Smooth muscle cell (in vitro differentiated cells): ENCODE data around the gene GPR37L1. TPM values are rescaled to one million over a fixed set of nuclear protein-coding genes. Genes with fewer than 3 reads are reported as not detected.

Experiments used
- DNase-seq: peaks from one replicate; lab custom pipeline; 2025; ENCODE audit not compliant: unreplicated experiment; lab: John Stamatoyannopoulos, UW
- H2AFZ ChIP-seq: fragments of 200-600 bp; sonication (generic); 2 replicates; pipeline ENCODE4 v1.6.0; 2016; ENCODE audit warnings: antibody characterized with exemption, low read depth, mild to moderate bottlenecking
- H3F3A ChIP-seq: fragments of 200-600 bp; sonication (generic); 2 replicates; pipeline ENCODE4 v1.6.0; 2017; ENCODE audit warnings: antibody characterized with exemption, low read depth
- H3K27ac ChIP-seq: fragments of 200-600 bp; sonication (generic); 2 replicates; pipeline ENCODE4 v1.5.1; 2016; ENCODE audit warnings: low read depth, mild to moderate bottlenecking
- H3K27me3 ChIP-seq: fragments of 200-600 bp; sonication (generic); 2 replicates; pipeline ENCODE4 v1.6.1; 2016; ENCODE audit warnings: low read depth, mild to moderate bottlenecking
- H3K36me3 ChIP-seq: fragments of 200-600 bp; sonication (generic); 2 replicates; pipeline ENCODE4 v1.5.1; 2016; ENCODE audit warnings: low read depth
- H3K4me1 ChIP-seq: fragments of 200-600 bp; sonication (generic); 2 replicates; pipeline ENCODE4 v1.5.1; 2016; ENCODE audit warnings: low read depth
- H3K4me2 ChIP-seq: fragments of 200-600 bp; sonication (generic); 2 replicates; pipeline ENCODE4 v1.6.0; 2016; ENCODE audit warnings: mild to moderate bottlenecking
- H3K4me3 ChIP-seq: fragments of 200-600 bp; sonication (generic); 2 replicates; pipeline ENCODE4 v1.5.1; 2016; ENCODE audit warnings: mild to moderate bottlenecking
- H3K79me2 ChIP-seq: fragments of 200-600 bp; sonication (generic); 2 replicates; pipeline ENCODE4 v1.6.0; 2016; ENCODE audit warnings: low read depth, mild to moderate bottlenecking
- H3K9ac ChIP-seq: fragments of 200-600 bp; sonication (generic); 2 replicates; pipeline ENCODE4 v1.6.0; 2016; ENCODE audit warnings: low read depth
- H3K9me3 ChIP-seq: fragments of 200-600 bp; sonication (generic); replicated peaks from 2 replicates; pipeline ENCODE4 v1.5.1; 2016; ENCODE audit warnings: low read depth
- H4K20me1 ChIP-seq: fragments of 200-600 bp; sonication (generic); 2 replicates; pipeline ENCODE4 v1.6.0; 2016; ENCODE audit warnings: low read depth
- WGBS: methylation state at CpG from one replicate; pipeline ENCODE4 v1.1.7; 2016; ENCODE audit warnings: low lambda C conversion rate; 5-methylcytosine and 5-hydroxymethylcytosine counted together
- polyA plus RNA-seq: library from polyadenylated mRNA; unstranded; fragments of >200 nt; fragmentation: Nextera tagmentation; extraction: Ambion mirVana; gene quantifications from 2 replicates; pipeline ENCODE4 v1.2.1, GENCODE V29; 2016
- total RNA-seq: library from RNA; depleted of rRNA; stranded (reverse); fragments of >200 nt; gene quantifications from 2 replicates; pipeline ENCODE4 v1.2.3, GENCODE V29; 2014
- TF ChIP-seq, protein P1 (sequence below): fragments of 200-600 bp; sonication (generic); IDR thresholded peaks from 2 replicates; pipeline ENCODE4 v1.5.1; 2017; ENCODE audit warnings: borderline replicate concordance, mild to moderate bottlenecking, antibody characterized with exemption; ENCODE audit not compliant: insufficient read depth, poor library complexity, severe bottlenecking

Gene GPR37L1
- total and polyA plus RNA-seq, 2 experiments from 2014 or later, result not detected

DNA sequence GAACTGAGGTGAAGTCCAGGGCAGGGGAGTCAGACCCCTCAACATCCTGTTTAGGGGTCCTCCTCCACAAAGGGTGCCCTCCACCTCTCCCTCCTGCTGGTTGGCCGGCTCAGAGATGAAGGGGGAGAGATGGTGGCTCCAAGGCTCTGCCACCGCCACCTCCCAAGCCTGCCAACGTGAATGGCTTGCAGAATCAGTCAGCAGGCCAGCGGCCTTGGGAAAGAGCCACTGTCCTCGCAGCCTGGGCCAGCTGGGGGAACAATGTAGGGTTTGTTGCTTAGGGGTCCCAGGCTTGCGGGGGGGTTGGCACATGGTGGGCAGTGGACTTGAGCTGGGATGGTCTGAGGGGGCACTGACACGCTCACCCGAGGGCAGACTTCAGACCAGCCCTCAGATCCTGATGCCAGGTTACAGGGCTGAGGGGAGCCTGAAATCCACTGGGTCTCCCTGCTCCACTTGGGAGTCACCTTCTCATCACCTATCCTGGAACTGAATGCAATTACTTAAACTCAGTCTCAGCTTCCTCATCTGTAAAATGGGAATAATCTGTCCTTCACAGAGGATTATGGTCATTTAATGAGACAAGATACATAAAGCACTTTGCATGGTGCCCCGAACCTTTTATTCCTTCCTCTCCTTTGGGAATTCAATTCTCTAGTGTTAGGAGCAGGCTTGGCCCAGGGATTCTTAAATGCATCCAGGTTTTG is 8.3 kb downstream of the GPR37L1 start:
- H3K4me3 ChIP-seq, result no peak overlapping the region
- no peaks in the 10 kb centered on the region for H3K9me3 ChIP-seq
- no peak overlapping the region for H2AFZ ChIP-seq
- H3K27me3 ChIP-seq, result no peaks in the 10 kb centered on the region
- DNase-seq, result no peak
- H3F3A ChIP-seq, result no peaks in the 10 kb centered on the region
- H4K20me1 ChIP-seq, result peaks cover 20% of the 10 kb centered on the region
- H3K9ac ChIP-seq, result no peak overlapping the region
- H3K4me2 ChIP-seq, result no peak overlapping the region
- WGBS, result 90% methylated on average over 9 of the region's 9 CpGs
- no peak overlapping the region for H3K27ac ChIP-seq
- no peaks in the 10 kb centered on the region for H3K79me2 ChIP-seq
- H3K36me3 ChIP-seq, result no peaks in the 10 kb centered on the region
- TF ChIP-seq, protein P1, sequence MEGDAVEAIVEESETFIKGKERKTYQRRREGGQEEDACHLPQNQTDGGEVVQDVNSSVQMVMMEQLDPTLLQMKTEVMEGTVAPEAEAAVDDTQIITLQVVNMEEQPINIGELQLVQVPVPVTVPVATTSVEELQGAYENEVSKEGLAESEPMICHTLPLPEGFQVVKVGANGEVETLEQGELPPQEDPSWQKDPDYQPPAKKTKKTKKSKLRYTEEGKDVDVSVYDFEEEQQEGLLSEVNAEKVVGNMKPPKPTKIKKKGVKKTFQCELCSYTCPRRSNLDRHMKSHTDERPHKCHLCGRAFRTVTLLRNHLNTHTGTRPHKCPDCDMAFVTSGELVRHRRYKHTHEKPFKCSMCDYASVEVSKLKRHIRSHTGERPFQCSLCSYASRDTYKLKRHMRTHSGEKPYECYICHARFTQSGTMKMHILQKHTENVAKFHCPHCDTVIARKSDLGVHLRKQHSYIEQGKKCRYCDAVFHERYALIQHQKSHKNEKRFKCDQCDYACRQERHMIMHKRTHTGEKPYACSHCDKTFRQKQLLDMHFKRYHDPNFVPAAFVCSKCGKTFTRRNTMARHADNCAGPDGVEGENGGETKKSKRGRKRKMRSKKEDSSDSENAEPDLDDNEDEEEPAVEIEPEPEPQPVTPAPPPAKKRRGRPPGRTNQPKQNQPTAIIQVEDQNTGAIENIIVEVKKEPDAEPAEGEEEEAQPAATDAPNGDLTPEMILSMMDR, result no peak
- H3K4me1 ChIP-seq, result no peaks in the 10 kb centered on the region

DNA sequence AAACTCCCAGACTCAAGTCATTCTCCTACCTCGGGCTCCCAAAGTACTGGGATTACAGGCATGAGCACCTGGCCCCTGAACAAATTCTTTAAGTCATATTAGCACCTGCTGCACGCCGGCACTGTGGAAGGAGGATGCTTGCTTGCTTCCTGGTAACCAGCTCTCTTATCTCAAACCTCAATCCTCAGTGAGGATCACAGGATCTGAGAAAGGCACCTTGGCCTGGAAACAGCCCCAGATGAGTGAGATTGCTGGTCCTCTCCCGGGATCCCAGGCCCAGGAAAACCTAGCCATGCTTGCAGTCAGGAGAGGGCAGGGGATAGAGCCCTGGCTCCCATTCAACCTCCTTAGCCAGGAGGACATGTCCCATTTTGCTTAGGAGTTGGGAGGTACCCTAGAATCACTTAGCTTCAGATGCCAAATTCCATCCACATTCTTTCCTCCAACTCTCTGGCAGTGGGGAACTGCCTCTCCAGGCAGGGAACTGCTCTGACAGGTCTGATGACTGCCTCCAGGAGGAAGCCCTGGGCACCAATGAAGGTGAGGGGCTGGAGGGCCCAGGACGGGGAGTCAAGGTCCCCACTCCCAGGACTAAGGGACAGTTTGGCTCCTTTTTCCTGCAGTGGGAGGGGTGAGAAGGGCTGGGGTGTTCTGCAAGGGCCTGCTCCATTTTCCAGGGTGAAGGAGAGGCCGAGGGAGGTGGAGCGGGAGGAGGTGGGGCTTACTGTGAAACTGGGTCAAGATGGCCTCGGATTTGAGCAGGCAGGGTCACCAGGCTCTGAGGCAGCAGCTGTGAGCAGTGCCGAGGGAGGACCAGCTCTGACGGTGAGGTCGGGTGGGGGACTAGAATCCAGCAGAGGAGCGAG is 9.5 kb downstream of the GPR37L1 start:
- no peaks in the 10 kb centered on the region for H3K79me2 ChIP-seq
- no peaks in the 10 kb centered on the region for H3K9me3 ChIP-seq
- H3K4me3 ChIP-seq, result no peak overlapping the region
- no peak overlapping the region for H2AFZ ChIP-seq
- H3K36me3 ChIP-seq, result no peaks in the 10 kb centered on the region
- no peaks in the 10 kb centered on the region for H3K4me1 ChIP-seq
- DNase-seq, result no peak
- WGBS, result 87% methylated on average over 12 of the region's 12 CpGs
- peaks cover under 1% of the 10 kb centered on the region for H3F3A ChIP-seq
- H3K9ac ChIP-seq, result no peak overlapping the region
- no peak overlapping the region for H3K27ac ChIP-seq
- H3K27me3 ChIP-seq, result no peaks in the 10 kb centered on the region
- TF ChIP-seq, protein P1, result no peak
- no peak overlapping the region for H3K4me2 ChIP-seq
- H4K20me1 ChIP-seq, result peaks cover 32% of the 10 kb centered on the region

DNA sequence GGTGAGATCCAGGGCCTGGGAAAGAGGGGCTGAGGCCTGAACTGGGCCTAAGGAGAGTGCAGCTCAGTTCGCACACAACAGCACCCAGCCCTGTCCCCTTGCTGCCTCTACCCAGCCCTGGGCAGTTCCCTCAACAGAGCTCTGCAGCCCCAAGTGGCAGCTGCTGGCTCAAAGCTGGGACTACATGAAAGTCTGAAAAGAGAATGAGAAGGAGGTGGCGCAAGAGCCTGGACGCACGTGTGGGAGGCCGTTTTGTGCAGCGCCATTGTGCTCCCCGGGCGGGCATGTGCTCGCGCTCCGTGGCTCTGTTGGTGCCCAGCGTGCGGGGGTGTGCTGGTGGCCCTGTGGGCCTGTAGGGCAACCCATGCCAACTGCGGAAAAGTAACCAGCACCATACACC is 10.3 kb downstream of the GPR37L1 start:
- TF ChIP-seq, protein P1, result no peak
- Histone ChIP-seq H3K4me1 (no peaks in the 10 kb centered on the region), H3K9ac (no peak overlapping the region), H3F3A (peaks cover 4% of the 10 kb centered on the region), H4K20me1 (peaks cover 40% of the 10 kb centered on the region), H2AFZ (no peak overlapping the region), H3K9me3 (no peaks in the 10 kb centered on the region), H3K79me2 (no peaks in the 10 kb centered on the region), H3K27ac (no peak overlapping the region), H3K4me2 (no peak overlapping the region), H3K36me3 (no peaks in the 10 kb centered on the region), H3K27me3 (no peaks in the 10 kb centered on the region), H3K4me3 (no peak overlapping the region)
- WGBS, result 92% methylated on average over 14 of the region's 14 CpGs
- DNase-seq, result no peak
